Measurements from ENCODE around the gene AP5S1.

- no peak for TF ChIP-seq CREB5 (CRISPR knock-in tag; IDR thresholded peaks at IDR 0.05; ENCODE audit: low read depth)
- TF ChIP-seq CSRNP3 (CRISPR knock-in tag; IDR thresholded peaks at IDR 0.05), result no peak
- no peak for TF ChIP-seq ZNF8 (CRISPR knock-in tag; IDR thresholded peaks at IDR 0.05)
Observed at GRCh38 chr20:3867802-3868201, 47.5 kb downstream of the AP5S1 start.
